Amniotic stem cell (primary cell): ENCODE measurements around the gene SLC6A20.

Experiments used
- DNase-seq: peaks from one replicate; lab custom pipeline; 2025; lab: John Stamatoyannopoulos, UW

SLC6A20 gene

DNA sequence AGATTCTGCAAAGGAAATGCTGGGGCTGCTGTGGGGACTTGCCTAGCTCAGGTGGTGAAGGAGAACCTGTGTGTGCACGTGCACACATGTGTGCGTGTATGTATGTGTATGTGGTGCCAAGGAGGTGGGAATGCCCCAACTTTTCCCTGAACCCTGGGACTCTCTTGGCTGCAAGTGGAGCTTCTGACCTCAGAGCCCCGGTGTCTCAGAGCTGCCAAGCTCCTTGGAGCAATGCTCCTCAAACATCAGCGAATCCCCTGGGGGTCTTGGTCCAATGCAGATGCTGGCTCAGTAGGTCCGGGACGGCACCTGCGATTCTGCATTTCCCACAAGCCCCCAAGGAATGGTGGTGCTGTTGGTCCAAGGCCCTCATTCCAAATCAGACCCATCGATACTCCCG, 5.8 kb upstream of the SLC6A20 start:
- DNase-seq, result no peak

- no peak for DNase-seq
These were observed 4.3 kb upstream of the SLC6A20 start for GRCh38 chr3:45800611-45801010.

GRCh38 chr3:45799586-45799985, 3.2 kb upstream of the SLC6A20 start:
- no peak for DNase-seq

- no peak for DNase-seq
These were observed 1.7 kb upstream of the SLC6A20 start for GRCh38 chr3:45798034-45798433.

- DNase-seq, result no peak
These were observed 734 bp upstream of the SLC6A20 start for GRCh38 chr3:45796902-45797637.

DNA sequence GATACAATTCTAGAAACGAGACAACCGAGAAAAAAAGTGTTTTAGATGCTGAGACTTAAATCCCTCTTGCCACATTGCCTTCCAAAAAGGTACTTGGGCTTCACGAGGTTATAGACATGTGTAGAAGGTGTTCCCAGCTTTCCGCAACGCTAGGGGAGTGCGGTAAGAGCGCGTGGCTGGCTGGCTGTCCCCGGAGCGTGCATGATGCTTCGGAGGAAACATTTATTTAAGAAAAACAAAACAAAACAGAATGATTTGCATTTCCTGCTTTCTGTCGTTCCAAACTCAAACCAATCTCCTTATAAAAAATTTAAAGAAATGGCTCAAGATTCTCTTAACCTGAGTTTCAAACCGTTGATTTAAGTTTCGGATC, 841 bp downstream of the SLC6A20 start:
- no peak for DNase-seq

DNA sequence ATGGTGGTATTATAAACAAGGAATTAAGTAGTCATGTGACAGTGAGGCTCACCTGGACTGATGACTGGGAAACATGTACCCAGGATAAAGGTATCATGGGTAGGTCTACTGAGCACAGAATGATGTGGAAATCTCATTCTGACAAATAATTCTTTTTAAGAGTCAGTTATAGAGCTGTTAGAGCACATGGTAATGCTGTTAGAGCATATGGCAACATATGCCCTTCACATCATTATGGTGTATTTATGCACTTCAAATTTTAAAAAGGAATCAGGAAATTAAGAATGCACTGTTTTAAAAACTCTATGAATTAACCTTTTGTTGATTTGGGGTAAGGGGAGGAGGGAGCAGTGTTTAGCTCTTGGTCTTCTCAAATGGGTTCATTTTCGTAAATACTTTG, 1.7 kb downstream of the SLC6A20 start:
- DNase-seq, result no peak

DNA sequence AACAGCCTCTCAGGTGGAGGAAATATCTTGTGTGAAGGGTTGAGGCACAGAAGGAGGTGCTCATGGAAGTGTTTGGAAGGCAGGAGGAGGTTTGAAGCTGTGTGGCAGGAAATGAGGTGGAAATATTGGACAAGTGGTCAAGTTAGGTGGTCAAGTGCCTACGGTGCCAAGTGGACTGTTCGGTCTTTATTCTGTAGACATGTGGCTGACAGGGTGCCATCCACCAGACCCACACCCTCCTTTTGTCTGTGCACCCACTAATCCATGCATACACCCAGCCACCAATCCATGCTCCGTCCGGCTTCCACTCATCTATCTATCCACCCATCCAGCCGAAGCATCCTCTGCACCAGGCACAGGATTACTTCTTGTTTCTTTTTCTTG, 2.2 kb downstream of the SLC6A20 start:
- no peak for DNase-seq

DNA sequence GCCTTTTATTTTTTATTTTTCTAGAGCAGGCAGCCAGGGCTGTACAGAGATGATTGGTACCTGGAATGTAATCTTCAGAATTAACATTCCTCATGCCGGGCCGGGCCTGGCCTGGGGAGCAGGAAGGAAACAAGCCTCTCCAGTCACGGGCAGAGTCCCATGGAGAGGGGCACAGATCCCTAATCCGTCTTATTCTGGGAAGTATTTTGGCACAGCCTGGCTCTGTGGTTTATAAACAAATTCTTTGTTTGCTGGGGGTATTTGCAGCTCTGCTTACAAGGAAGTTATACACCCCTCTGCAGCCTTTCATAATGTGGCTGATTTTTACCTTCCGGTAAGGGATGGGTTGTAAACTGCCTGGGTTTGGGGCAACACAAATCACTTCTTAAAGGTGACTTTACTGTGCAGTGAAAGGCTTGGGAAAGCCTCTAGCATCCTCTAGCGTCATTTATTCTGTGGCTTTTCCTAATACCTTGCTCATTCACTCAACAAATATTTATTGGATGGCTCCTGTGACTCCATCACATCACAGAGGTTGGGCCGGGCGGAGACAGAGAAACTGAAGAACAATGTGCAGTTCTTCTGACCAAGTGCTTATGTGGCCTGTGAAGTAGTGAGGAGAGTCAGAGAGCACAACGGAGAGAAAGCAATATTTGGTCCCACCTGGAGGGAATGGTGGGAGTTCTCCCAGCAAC, 2.7 kb downstream of the SLC6A20 start:
- no peak for DNase-seq

DNA sequence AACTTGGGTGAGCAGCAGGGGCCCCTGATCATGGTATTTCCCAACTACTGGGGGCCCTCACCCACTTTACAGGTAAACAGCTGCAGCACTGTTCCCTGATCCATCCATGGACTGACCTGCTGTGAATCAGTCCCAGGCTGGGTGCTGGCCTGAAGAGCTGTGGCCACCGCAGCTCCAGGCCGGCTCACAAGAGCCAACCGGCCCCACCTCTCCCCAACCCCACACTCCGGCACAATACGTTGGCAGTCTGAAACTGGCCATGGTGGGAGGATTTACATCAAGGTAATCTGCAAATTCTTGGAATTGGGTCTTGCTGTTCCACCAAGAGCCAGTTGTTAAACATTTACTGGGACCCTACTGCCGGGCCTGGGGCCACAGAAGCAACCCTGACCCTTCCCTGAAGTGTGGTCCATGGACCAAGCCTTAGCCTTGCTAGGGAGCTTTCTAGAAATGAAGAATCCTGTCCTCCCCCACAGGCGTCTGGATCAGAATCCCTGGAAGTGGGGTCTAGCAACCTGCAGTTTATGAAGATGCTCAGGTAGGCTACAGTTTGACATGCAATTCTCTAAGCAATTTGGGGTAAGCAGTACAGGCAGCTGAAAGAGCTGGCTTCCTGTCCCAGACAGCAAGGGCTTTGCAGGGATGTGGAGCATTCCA, 3.7 kb downstream of the SLC6A20 start:
- DNase-seq, result no peak

DNA sequence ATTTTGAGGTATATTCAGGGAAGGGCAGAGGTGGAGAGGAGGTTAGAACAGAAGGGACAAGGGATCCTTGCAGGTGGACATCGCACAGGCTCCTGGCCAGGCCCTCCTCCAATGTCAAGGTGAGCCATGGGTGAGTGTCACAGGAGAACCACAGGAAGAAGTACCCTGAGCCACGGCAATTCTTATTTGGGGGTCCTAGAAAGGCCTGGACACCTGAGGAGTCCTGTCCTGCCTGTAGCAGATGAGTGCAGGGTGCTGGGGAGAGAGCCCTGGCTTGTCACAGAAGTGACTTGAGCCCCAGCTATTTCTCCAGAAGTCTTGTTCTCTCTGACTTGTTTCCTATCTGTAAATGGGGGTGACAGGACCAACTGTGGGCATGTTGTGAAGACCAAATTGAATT, 4.3 kb downstream of the SLC6A20 start:
- DNase-seq, result no peak

DNA sequence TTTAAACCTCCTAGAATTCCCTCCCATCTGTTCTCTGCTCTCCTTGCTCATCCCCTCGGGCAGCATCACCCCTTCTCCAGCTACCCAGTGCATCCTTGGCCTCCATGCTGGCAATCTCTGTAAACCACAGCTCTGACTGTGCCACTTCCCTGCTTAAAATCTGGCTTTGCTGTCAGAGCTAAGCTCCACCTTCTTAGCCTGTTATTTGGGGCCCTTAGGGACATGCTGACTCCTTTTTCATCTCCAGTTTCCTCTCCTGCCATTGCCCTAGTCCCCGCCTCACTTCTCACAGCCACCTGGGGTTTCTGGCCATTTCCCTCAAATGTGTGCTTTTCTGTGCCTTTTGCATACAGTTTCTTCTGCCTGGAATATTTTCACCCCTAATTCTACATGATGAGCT, 5.7 kb downstream of the SLC6A20 start:
- DNase-seq, result no peak

- no peak for DNase-seq
These were observed 7.0 kb downstream of the SLC6A20 start for GRCh38 chr3:45789235-45789812.

DNA sequence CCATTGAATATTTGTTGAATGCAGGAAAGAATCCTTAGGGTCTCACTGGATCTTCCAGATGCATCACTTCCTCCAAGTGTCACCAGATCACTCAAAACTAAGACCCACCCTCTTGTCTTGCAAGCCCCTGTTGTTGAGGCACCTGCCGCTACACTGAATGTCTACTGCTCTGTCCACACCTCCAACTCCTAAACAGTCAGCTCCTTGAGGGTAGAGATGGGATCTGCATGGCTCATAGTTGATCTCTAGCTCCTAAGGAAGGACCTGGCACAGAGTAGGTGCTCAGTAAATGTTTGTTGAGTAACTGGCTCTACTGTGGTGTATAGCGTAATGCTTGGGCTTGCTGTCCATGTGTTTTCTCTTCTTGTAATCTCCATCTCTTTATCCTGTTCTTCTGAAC, 8.8 kb downstream of the SLC6A20 start:
- DNase-seq, result no peak

DNA sequence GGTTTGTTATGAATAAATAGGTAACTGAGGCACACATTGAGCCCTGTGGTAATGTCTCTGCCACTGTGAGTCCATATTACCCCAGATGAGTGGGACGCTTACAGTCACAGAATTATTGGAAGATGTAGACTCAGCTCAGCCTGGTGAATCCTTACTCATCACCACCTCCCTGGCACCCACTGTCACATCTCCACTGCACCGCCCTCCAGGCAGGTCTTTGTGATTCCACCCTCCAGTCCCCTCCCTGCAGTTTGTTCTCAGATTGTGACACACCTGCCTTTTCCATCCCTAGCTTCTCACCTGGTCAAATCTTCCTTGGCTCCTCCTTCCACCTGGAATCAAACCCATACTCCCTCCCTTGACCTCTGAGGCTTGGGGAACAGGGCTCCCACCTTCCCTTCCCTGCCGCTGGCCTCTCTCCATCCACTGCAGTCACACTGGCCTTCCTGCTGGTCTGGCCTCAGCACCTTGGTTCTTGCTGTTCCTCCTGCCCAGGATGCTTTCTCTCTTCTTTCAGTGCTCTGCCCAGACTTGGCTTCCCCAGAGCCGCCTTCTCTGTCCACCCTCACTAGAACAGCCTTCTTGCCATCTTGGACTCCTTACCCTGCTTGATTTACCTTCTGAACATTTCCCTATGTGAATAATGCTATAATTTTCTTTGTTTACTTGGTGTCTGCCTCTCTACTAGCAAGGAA, 9.4 kb downstream of the SLC6A20 start:
- DNase-seq, result no peak

GRCh38 chr3:45785605-45786150, 10.7 kb downstream of the SLC6A20 start:
- DNase-seq, result no peak

DNA sequence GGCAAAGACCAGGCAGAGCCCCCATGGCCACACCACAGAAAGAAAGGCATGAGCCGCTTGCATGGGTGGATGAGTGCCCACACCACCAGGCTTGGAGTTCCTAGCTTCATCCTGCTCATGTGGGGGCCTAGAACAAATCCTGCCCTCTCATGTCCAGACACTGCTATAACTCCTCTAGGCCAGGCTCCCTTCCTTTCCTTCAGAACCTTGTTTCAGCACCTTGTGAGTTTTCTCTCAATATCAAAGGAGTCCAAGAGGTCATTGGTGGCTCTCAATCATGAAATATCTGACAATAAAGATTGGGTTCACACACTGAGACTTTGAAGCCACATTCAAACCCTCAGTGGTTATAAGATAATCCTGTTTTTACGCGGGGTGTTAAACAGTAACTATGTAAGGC, 12.7 kb downstream of the SLC6A20 start:
- DNase-seq, result no peak

- no peak for DNase-seq
These were observed 14.0 kb downstream of the SLC6A20 start for GRCh38 chr3:45782381-45782780.

GRCh38 chr3:45781841-45782240, 14.5 kb downstream of the SLC6A20 start:
- DNase-seq, result no peak

- DNase-seq, result no peak
These were observed 15.1 kb downstream of the SLC6A20 start for GRCh38 chr3:45781271-45781670.

DNA sequence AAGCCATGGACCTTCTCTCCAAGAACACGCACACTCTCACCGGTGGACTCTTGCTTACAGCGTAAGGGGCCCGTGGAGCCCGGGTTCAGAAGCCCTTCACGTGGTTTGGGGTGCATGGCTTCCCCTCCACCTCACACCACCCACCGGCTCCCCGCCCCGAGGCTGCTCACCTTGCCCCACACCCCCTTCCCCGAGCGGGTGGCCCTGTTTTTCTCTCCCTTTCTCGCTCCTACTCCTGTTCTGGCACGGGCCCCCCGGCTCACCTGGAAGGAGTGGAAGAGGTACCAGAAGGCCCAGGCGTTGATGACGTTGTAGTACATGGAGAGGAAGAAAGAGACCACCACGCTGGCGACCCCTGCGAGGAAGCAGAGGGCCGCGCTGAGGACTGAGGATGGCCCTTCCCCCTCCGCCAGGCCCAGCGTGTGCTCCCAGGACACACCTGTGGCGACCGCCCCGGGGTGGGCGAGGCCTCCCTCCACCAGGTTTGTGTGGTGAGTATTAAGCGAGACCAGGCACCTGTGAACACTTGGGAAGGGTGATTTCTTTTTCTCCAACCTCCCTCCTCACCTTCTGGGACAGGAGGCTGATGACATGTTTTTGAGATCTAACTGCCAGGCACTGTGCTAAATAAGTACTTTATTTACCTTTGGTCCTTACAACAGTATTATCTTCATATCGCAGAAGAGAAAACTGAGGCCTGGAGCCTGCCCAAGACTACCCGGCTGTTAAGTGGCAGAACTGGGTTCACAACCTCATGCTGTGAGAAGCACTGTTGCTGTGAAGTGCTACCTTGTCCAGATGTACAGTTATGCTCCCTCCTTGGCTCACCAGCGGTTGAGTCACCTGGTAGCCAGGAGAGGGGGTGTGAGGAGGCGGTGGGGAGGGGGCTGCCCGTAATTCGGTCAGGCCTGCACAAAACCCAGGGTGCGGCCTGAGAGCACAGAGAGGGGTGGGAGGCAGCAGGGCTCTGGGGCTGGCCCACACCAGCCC, 16.3 kb downstream of the SLC6A20 start:
- DNase-seq, result no peak
